GM04504 (cell line): ENCODE measurements around the gene EP400.

Experiments used
- DNase-seq: peaks from one replicate; pipeline ENCODE4 v3.0.0-alpha.2; 2012; ENCODE audit warnings: low read depth

EP400 gene

GRCh38 chr12:131986910-131987309 lies 37.2 kb downstream of the EP400 start:
- DNase-seq: no peak

- no peak for DNase-seq
Observed at GRCh38 chr12:131987552-131987951, 37.8 kb downstream of the EP400 start.

GRCh38 chr12:131988054-131988796 lies 38.5 kb downstream of the EP400 start:
- no peak for DNase-seq

- no peak for DNase-seq
Observed at GRCh38 chr12:131989021-131989420, 39.3 kb downstream of the EP400 start.

GRCh38 chr12:131990066-131990979 lies 40.6 kb downstream of the EP400 start:
- DNase-seq: no peak

GRCh38 chr12:131990980-131991305 lies 41.2 kb downstream of the EP400 start:
- no peak for DNase-seq

- no peak for DNase-seq
Observed at GRCh38 chr12:131991816-131992430, 42.2 kb downstream of the EP400 start.

GRCh38 chr12:131994589-131994988 lies 44.8 kb downstream of the EP400 start:
- no peak for DNase-seq

- no peak for DNase-seq
Observed at GRCh38 chr12:132000286-132000872, 50.6 kb downstream of the EP400 start.

- DNase-seq: peak; percentile 35
Observed at GRCh38 chr12:132003846-132004245, 54.1 kb downstream of the EP400 start.

- DNase-seq: no peak
Observed at GRCh38 chr12:132004946-132005345, 55.2 kb downstream of the EP400 start.

- peak; percentile 10 for DNase-seq
Observed at GRCh38 chr12:132006056-132006680, 56.4 kb downstream of the EP400 start.

- DNase-seq: no peak
Observed at GRCh38 chr12:132007041-132007440, 57.3 kb downstream of the EP400 start.

- DNase-seq: no peak
Observed at GRCh38 chr12:132009336-132009859, 59.7 kb downstream of the EP400 start.

GRCh38 chr12:132012919-132013568 lies 63.3 kb downstream of the EP400 start:
- DNase-seq: no peak

- DNase-seq: no peak
Observed at GRCh38 chr12:132014092-132014914, 64.6 kb downstream of the EP400 start.

- DNase-seq: no peak
Observed at GRCh38 chr12:132014915-132015280, 65.2 kb downstream of the EP400 start.

GRCh38 chr12:132015686-132016430 lies 66.1 kb downstream of the EP400 start:
- no peak for DNase-seq

- DNase-seq: no peak
Observed at GRCh38 chr12:132018193-132018916, 68.6 kb downstream of the EP400 start.
